Esophagus squamous epithelium (tissue), 4 donors: ENCODE results near the gene TPM1.

Experiments
- POLR2A ChIP-seq, 4 donors: fragments of 450-650 bp; IDR thresholded peaks; one replicate each; pipeline ENCODE4 v1.6.1; 2017; ENCODE audit warnings: antibody characterized with exemption in 4 of 4, mild to moderate bottlenecking in 4 of 4, moderate library complexity in 3 of 4
- TF ChIP-seq, protein P1 (sequence below), 6 experiments: fragments of 450-650 bp in 4 of 6; fragments of 200-600 bp in 2 of 6; sonication (generic) in 2 of 6; IDR thresholded peaks; one replicate each; pipeline ENCODE4 v1.5.1; 2016 to 2019; ENCODE audit warnings: antibody characterized with exemption in 6 of 6, mild to moderate bottlenecking in 4 of 6, moderate library complexity in 4 of 6

DNA sequence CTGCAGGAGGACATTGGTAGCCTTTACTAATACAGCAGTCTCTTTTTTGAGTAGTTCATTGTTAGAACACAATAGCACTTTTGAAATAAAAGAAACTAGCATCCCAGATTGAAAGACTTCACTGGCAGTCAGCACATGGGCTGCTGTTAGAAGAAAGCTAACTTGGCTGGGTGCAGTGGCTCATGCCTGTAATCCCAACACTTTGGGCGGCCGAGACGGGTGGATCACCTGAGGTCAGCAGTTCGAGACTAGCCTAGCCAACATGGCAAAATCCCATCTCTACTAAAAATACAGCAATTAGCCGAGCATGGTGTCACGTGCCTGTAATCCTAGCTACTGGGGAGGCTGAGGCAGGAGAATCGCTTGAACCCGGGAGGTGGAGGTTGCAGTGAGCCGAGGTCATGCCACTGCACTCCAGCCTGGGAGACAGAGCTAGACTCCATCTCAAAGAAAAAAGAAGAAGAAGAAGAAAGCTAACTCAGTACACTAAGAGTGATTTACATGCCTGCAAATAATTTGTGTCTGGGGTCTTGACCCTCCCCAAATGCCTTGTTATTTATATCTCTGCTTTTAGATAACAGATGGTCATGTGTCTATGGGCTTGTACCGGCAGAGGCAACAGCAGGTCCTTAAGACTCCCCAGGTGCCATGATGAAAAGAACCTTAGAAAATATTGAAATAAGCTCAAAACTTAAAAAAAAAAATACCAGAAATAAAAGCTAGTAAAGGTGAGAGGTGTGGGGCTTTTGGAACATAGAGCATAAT lies 9.7 kb downstream of the TPM1 start:
- TF ChIP-seq, protein P1, sequence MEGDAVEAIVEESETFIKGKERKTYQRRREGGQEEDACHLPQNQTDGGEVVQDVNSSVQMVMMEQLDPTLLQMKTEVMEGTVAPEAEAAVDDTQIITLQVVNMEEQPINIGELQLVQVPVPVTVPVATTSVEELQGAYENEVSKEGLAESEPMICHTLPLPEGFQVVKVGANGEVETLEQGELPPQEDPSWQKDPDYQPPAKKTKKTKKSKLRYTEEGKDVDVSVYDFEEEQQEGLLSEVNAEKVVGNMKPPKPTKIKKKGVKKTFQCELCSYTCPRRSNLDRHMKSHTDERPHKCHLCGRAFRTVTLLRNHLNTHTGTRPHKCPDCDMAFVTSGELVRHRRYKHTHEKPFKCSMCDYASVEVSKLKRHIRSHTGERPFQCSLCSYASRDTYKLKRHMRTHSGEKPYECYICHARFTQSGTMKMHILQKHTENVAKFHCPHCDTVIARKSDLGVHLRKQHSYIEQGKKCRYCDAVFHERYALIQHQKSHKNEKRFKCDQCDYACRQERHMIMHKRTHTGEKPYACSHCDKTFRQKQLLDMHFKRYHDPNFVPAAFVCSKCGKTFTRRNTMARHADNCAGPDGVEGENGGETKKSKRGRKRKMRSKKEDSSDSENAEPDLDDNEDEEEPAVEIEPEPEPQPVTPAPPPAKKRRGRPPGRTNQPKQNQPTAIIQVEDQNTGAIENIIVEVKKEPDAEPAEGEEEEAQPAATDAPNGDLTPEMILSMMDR (IDR thresholded peaks at IDR 0.05), result no peak
- no peak for TF ChIP-seq POLR2A (IDR thresholded peaks at IDR 0.05)
